Measurements from ENCODE around the gene LDAH. TPM values are rescaled to one million over a fixed set of nuclear protein-coding genes. Genes with fewer than 3 reads are reported as not detected.

LDAH gene
- total and polyA plus RNA-seq, 2 experiments from 2014 or later: 13.2 to 27.6 TPM

DNA sequence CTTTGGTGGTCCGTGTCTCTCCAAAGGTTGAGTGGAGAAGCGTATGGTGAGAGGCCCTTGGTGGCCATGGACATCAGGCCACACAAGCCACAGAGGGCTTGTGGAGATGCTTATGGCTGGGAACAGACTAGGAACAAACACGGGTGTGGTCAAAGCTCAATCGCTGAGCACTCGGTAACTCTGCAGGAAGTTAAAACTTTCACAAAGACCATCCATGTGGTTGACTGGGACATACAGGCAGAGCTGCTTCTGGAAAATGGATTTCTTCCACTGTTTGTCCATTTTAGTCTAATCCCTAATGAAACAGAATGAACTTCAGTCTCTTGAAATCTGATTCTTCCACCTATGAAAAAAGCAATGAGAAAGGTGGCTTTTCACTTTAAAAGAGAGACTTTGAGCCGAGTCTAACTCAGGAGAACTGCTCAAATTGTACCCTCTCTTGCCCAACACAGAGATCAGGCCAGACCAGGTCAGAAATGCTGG lies 138.3 kb downstream of the LDAH start:
- no peak for TF ChIP-seq EZH2 (IDR thresholded peaks at IDR 0.05; ENCODE audit: insufficient read depth, poor library complexity, severe bottlenecking)
- no peak for TF ChIP-seq EZH2phosphoT487 (IDR thresholded peaks at IDR 0.05; ENCODE audit: insufficient read depth, low read depth)
- no peaks in the 10 kb centered on the region for H3K9me3 ChIP-seq (ENCODE audit: low read depth)
- no peak overlapping the region for H2AFZ ChIP-seq
- WGBS, 2 experiments (ENCODE audit: low coverage in 1 of 2, low lambda C conversion rate in 2 of 2, missing lambda C conversion rate in 2 of 2): 96% methylated on average over 6 of the region's 6 CpGs
- H3K4me1 ChIP-seq (ENCODE audit: insufficient read depth): no peaks in the 10 kb centered on the region
- H3K27ac ChIP-seq: no peak overlapping the region
- no peak for DNase-seq
- in situ Hi-C loops (cut with MboI): no loop called here
- H3K36me3 ChIP-seq (ENCODE audit: low read depth): no peaks in the 10 kb centered on the region
- no peak overlapping the region for H3K4me2 ChIP-seq (ENCODE audit: unreplicated experiment)
- H3K9me2 ChIP-seq (ENCODE audit: insufficient read depth): no peaks in the 10 kb centered on the region
- H3K79me2 ChIP-seq (ENCODE audit: insufficient read depth): no peaks in the 10 kb centered on the region
- H4K20me1 ChIP-seq (ENCODE audit: insufficient read depth): no peaks in the 10 kb centered on the region
- H3K4me3 ChIP-seq: no peak overlapping the region
- no peak overlapping the region for H3K9ac ChIP-seq
- no peaks in the 10 kb centered on the region for H3F3A ChIP-seq (ENCODE audit: insufficient read depth)
- no peaks in the 10 kb centered on the region for H3K27me3 ChIP-seq (replicated peaks; ENCODE audit: insufficient read depth)

DNA sequence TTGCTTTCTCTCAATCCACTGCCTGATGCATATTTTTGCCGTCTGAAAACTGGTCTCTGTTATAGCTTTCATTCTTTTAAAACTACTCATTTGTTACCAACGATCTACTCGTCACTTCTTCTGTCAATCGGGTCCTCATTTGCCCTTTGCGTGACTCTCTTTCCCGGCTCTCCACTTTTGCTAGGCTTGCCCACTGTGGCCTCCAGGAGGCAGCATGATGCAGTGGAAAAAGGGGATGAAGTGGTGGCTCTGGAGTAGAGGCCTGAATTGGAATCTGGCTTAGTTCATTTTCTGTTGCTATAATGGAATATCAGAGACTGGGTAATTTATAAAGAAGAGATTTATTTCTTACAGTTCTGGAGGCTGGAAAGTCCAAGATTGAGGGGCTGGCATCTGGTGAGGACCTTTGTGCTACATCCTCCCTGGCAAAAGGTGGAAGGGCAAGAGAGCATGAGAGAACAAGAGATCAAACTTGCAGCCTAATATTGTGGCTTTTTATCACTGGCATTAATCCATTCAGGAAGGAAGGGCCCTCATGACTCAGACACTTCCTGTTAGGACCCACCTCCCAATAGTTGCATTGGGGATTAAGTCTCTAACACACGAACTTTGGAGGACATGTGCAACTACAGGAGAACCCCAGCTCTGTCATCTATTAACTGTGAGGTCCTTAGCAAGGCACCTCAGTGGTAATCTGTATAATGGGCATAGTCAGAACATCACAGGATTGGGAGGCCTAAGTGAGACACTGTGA lies 140.6 kb downstream of the LDAH start:
- in situ Hi-C loops (cut with MboI): no loop called here
- no peak for TF ChIP-seq EZH2phosphoT487 (IDR thresholded peaks at IDR 0.05; ENCODE audit: insufficient read depth, low read depth)
- no peak for TF ChIP-seq EZH2 (IDR thresholded peaks at IDR 0.05; ENCODE audit: insufficient read depth, poor library complexity, severe bottlenecking)

DNA sequence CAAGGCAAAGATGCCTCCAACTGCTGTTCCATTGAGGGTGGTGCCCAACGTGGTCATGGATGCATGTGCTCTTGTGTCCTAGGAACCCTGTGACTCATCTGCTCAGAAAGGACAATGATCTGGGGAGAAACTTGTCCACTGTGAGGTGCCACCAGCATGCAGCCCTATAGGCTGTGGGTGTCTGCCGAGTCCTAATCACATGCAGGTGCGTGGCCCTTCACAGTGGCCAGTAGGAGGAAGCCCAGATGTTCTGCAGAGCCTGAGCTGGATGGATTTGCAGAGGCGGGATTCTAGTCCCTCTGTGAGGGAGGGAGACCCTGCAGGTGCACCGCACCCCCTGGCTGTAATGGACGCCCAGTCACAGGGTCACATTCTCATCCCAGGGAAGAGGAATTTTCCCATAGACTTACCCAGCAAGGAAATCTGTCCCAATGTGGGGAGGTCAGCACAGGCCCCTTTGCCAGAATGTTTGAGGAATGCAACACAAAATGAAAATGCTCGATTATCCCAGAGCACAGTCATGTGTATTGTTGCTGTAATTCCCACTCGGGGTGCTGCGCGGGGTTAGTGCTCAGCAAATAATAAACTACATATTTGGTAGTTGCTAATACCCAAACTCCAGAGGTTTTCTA lies 142.0 kb downstream of the LDAH start:
- no peak for DNase-seq
- H3K27ac ChIP-seq: no peak overlapping the region
- H3K4me2 ChIP-seq (ENCODE audit: unreplicated experiment): no peak overlapping the region
- WGBS, 2 experiments (ENCODE audit: low coverage in 1 of 2, low lambda C conversion rate in 2 of 2, missing lambda C conversion rate in 2 of 2): 84 to 86% methylated on average over 10 of the region's 10 CpGs
- no peaks in the 10 kb centered on the region for H3K9me3 ChIP-seq (ENCODE audit: low read depth)
- no peak overlapping the region for H2AFZ ChIP-seq
- no peaks in the 10 kb centered on the region for H3K27me3 ChIP-seq (replicated peaks; ENCODE audit: insufficient read depth)
- no peaks in the 10 kb centered on the region for H3K79me2 ChIP-seq (ENCODE audit: insufficient read depth)
- no peaks in the 10 kb centered on the region for H3F3A ChIP-seq (ENCODE audit: insufficient read depth)
- H3K36me3 ChIP-seq (ENCODE audit: low read depth): no peaks in the 10 kb centered on the region
- TF ChIP-seq EZH2phosphoT487 (IDR thresholded peaks at IDR 0.05; ENCODE audit: insufficient read depth, low read depth) (no peak), EZH2 (IDR thresholded peaks at IDR 0.05; ENCODE audit: insufficient read depth, poor library complexity, severe bottlenecking) (no peak)
- H3K9me2 ChIP-seq (ENCODE audit: insufficient read depth): no peaks in the 10 kb centered on the region
- no peaks in the 10 kb centered on the region for H3K4me1 ChIP-seq (ENCODE audit: insufficient read depth)
- H4K20me1 ChIP-seq (ENCODE audit: insufficient read depth): no peaks in the 10 kb centered on the region
- H3K9ac ChIP-seq: no peak overlapping the region
- no peak overlapping the region for H3K4me3 ChIP-seq
- in situ Hi-C loops (cut with MboI): no loop called here

More for the DNA sequence above, 140.6 kb downstream of the LDAH start:
- Histone ChIP-seq H3F3A (ENCODE audit: insufficient read depth) (no peaks in the 10 kb centered on the region), H3K9me2 (ENCODE audit: insufficient read depth) (no peaks in the 10 kb centered on the region), H3K9ac (no peak overlapping the region), H3K36me3 (ENCODE audit: low read depth) (no peaks in the 10 kb centered on the region), H3K4me3 (no peak overlapping the region), H3K4me2 (ENCODE audit: unreplicated experiment) (no peak overlapping the region), H3K9me3 (ENCODE audit: low read depth) (no peaks in the 10 kb centered on the region), H3K4me1 (ENCODE audit: insufficient read depth) (no peaks in the 10 kb centered on the region), H3K27me3 (replicated peaks; ENCODE audit: insufficient read depth) (no peaks in the 10 kb centered on the region), H3K79me2 (ENCODE audit: insufficient read depth) (no peaks in the 10 kb centered on the region), H3K27ac (no peak overlapping the region), H4K20me1 (ENCODE audit: insufficient read depth) (no peaks in the 10 kb centered on the region), H2AFZ (no peak overlapping the region)
- DNase-seq: peak; percentile 31
- WGBS, 2 experiments (ENCODE audit: low coverage in 1 of 2, low lambda C conversion rate in 2 of 2, missing lambda C conversion rate in 2 of 2): 91 to 95% methylated on average over 7 of the region's 7 CpGs

DNA sequence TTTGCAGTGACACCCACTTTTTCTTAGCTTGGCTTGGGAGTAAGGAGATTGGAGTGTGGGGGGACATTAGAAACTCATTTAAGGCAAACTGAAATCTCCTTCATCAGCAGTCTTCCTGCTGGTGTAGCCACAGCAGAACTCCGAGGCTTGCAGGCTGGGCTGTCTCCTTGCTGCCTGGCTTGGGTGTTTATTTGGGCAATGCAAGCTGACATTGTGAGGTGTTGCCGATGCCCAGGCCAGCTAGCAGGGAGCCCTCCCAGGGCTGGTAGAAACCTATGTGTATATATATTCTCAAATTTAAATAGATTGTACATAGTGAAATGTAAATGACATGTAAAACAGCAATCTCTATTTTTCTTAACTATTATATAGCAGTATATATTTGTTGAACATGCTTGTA lies 144.1 kb downstream of the LDAH start:
- in situ Hi-C loops (cut with MboI): no loop called here

More for the DNA sequence above, 144.1 kb downstream of the LDAH start:
- Histone ChIP-seq H3K79me2 (ENCODE audit: insufficient read depth) (no peaks in the 10 kb centered on the region), H3K27me3 (replicated peaks; ENCODE audit: insufficient read depth) (no peaks in the 10 kb centered on the region), H3K4me1 (ENCODE audit: insufficient read depth) (no peaks in the 10 kb centered on the region; the same call in 1 of the 2 replicates), H3K27ac (no peak overlapping the region), H3F3A (ENCODE audit: insufficient read depth) (0 out of 2 replicates have a peak, but pooled peaks cover 5% of the 10 kb centered on the region), H3K9me2 (ENCODE audit: insufficient read depth) (no peaks in the 10 kb centered on the region), H3K36me3 (ENCODE audit: low read depth) (no peaks in the 10 kb centered on the region), H2AFZ (no peak overlapping the region), H3K9ac (no peak overlapping the region), H3K4me3 (no peak overlapping the region), H3K9me3 (ENCODE audit: low read depth) (no peaks in the 10 kb centered on the region), H4K20me1 (ENCODE audit: insufficient read depth) (no peaks in the 10 kb centered on the region), H3K4me2 (ENCODE audit: unreplicated experiment) (no peak overlapping the region)
- no peak for DNase-seq
- TF ChIP-seq EZH2phosphoT487 (IDR thresholded peaks at IDR 0.05; ENCODE audit: insufficient read depth, low read depth) (no peak), EZH2 (IDR thresholded peaks at IDR 0.05; ENCODE audit: insufficient read depth, poor library complexity, severe bottlenecking) (no peak)
- WGBS, 2 experiments (ENCODE audit: low coverage in 1 of 2, low lambda C conversion rate in 2 of 2, missing lambda C conversion rate in 2 of 2): 98 to 100% methylated on average over 2 of the region's 2 CpGs

Measured in GM23248 (cell line).